Activated CD8-positive, alpha-beta memory T cell treated with anti-CD3 and anti-CD28 coated beads for 1 hour (primary cell): Measurements from ENCODE around the gene NAT10.
"Not testable (repeated sequence)": the region's sequence is repeated elsewhere in the genome, so short reads cannot be mapped to it uniquely, and the experiment has no call there.

Experiments used
- DNase-seq, 2 donors: peaks; one replicate each; pipeline ENCODE4 v3.0.0-alpha.2; 2020; ENCODE audit warnings: low read depth in 1 of 2; ENCODE audit errors: extremely low read depth in 1 of 2

Gene NAT10

GRCh38 chr11:34166806-34167740 lies 61.6 kb downstream of the NAT10 start:
- DNase-seq = no peak

DNA sequence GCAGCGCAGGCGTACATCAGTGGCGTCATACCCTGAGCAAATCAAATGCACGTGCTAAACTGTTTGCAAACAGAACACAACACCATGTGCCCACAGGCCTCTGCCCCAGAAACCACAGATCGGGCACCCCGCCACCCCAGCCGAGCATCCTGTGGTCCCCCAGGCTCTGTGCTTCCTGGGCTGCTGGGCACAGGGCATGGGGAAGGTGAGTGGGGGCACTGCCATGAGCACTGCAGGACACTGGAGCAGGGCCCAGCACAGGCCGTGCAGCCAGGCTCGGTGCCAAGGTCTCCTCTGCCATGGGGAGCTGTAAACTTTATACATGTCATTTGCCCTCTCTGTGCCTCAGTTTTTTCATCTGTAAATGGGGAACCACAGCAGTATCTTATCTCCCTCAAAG lies 62.5 kb downstream of the NAT10 start:
- DNase-seq = no peak

GRCh38 chr11:34168642-34169420 lies 63.4 kb downstream of the NAT10 start:
- DNase-seq = no peak

- DNase-seq = no peak
These were observed 64.3 kb downstream of the NAT10 start for GRCh38 chr11:34169686-34170085.

DNA sequence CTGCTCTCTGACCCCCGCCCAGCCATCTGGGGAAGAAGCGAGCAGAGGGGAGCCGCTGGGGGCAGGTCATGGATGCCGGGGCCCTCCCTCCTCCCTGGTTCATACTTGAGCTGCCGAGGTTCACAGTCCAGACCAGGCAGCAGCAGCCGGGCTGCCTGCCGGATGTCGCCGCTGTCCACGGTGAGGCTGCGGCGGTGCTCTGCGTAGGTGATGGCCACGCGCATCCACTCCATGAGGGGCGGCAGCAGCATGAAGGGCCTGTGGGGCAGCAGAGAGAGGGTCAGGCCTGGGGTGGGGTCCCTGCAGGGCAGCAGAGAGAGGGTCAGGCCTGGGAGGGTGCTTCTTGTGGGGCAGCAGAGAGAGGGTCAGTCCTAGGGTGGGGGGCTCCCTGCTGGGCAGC lies 67.6 kb downstream of the NAT10 start:
- DNase-seq = no peak

- DNase-seq = peak; percentile 52 to 71
These were observed 69.1 kb downstream of the NAT10 start for GRCh38 chr11:34174412-34175041.

DNA sequence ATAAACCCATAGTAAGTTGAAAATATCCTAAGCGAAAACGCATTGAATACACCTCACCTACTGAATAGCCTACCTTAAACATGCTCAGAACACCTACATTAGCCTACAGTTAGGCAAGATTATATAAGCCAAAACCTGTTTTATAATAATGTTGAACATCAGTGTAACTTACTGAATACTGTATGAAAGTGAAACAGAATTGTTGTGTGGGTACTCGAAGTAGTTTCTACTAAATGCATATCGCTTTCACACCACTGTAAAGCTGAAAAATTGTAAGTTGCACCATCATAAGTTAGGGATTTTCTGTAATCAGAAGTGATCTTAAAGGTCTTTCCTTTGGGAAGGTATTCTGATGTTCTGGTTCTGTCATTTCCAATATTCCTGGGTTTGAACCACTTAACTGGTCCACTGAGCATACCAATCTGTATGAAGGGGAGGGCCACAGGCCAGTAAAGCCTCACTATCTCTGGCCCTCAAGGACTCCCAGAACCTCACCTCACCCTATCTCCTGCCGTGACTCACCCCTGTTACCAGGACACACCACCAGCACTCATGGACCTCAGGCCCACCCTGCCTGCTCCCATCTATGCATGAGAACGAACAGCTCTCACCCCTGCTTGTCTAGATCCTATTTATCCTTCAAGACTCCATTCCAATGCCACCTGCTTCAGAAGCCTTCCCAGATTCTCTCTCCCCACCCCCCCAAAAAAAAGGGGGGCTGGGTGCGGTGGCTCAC lies 70.0 kb downstream of the NAT10 start:
- DNase-seq = no peak

DNA sequence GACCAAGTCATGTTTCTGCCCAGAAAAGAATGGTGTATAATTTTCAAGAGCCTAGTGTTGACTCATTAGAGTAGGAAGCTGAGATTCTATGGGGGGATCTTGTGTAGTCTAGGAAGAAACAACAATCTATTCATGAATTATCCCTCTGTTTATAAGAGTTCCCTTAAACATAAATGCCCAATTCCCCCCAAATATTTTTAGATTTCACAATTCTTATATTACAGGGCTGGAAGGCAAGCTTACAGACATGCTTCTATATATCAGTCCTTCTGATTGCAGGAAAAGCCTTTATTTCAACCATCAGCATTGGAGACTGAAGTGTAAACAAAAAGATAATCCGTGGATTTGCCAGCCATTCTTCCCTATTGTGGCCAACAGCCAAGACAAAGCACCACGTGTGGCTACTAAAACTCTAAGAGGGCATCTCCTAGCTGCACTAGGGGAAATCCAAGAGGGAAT lies 71.4 kb downstream of the NAT10 start:
- no peak for DNase-seq

DNA sequence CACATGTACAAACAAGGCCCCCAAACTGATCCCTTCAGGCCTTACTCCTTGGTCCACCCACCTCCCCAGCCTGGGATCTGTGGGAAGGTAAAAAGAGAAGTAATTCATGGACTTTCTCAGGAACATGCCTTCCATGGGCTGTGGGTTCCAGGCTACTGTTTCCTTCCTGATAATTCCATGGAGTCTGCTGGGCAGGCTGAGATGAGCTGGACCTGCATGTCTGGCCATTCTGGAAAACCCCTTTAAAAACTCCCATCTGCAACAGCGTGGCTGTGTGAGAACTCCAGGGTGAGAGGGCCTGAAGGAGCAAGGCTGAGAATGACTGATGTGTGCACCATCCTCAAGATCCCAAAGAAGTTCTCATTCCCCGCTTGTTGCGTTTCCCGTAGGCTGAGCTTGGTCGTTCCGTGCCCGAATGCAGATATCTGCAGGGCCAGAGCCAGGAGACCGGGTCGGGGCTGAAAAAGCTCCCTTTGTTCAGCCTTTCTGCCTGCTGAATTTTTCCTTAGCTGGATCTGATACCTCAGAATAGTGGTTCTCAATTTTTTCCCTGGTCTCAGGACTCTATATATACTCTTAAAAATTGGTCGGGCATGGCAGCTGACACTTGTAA lies 72.9 kb downstream of the NAT10 start:
- DNase-seq = no peak

DNA sequence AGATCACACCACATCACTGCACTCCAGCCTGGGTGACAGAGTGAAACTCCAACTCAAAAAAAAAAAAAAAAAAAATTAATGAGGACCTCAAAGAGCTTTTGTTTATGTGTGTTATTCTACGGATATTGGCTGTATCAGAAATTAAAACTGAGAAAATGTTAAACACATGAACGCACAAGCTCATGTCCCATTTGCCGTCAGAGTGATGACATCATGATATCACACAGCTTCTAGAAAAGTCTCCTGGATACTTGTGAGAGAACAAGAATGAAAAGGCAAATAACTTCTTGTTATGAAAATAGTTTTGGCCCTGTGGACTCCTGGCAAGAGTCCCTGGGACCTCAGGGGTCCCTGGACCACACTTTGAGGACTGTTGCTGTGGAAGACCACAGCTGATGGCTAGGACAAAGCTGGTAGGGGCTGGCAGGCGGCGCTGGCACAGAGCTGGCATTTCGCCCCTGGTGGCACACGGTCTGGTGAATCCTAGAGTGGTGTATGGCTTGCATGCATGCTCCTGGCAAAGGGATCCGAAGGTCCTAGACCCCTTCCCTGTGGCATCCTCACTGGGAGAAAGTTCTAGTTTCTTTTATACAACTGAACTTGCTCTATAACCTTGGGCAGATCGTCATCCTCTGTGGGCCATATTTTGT lies 73.7 kb downstream of the NAT10 start:
- DNase-seq = no peak

DNA sequence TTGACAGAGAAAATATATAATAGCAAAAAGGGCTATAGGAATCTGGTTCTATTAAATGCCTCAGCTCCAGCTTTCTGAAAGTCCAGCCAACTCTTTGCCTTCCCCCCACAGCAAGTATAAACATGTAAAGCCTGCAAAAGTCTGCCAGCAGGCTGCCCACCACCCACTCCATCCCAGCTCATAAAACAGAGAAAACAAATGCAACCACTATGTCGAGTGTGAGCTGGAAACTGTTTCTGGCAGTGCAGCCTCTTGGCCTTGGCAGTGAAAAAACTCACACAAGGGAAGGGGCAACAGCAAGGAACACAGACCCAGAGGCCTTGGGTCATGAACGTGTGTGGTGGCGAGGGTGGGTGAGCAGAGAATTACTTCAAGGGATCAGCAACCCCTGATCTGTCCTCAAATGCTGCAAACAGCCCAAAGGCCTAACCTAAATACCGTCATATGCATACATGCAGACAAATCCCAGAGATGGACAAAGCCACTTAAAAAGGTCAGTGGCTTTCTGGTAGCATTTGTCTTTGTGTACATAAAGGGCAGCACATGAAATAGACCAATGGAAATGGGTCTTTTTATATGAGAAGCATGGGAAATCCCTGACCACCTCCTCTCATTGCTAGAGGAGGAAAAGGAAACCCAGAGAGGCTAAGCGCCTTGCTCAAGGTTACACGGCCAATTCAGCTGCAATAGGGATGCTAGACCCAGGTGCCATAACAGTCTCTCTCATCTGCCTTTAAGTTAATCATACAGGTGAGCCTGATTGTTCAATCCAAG lies 74.8 kb downstream of the NAT10 start:
- DNase-seq = no peak

- not testable (repeated sequence) for DNase-seq
These were observed 75.4 kb downstream of the NAT10 start for GRCh38 chr11:34180814-34181165.

- no peak for DNase-seq
These were observed 75.8 kb downstream of the NAT10 start for GRCh38 chr11:34181251-34181650.

DNA sequence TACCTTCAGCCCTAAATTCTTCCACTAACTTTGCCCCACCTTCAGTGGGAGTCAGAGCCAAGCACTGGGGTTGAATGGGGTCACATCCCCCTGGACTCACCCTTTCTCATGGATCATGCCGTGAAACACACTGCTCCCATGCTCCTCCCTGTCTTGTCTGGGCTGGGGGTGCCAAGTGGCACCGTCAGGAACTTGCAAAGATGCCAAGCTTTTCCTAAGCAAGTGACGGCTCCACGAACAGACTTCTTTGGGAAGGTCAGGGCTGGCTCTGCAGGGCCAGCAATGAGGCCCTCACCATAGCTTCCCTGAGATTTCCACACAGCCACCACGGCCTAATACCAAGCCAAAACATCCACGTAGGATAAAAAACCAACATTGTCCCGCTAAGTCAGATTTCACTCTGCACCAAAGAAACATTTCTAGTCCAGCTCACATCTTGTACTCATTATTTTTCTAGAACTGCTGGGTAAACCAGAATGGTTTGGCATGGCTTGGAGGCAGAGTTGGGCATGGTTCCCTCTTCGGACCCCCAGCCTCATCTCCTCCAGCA lies 76.5 kb downstream of the NAT10 start:
- no peak for DNase-seq

GRCh38 chr11:34182425-34182824 lies 77.0 kb downstream of the NAT10 start:
- DNase-seq = no peak

- DNase-seq = no peak
These were observed 77.7 kb downstream of the NAT10 start for GRCh38 chr11:34182921-34183685.

DNA sequence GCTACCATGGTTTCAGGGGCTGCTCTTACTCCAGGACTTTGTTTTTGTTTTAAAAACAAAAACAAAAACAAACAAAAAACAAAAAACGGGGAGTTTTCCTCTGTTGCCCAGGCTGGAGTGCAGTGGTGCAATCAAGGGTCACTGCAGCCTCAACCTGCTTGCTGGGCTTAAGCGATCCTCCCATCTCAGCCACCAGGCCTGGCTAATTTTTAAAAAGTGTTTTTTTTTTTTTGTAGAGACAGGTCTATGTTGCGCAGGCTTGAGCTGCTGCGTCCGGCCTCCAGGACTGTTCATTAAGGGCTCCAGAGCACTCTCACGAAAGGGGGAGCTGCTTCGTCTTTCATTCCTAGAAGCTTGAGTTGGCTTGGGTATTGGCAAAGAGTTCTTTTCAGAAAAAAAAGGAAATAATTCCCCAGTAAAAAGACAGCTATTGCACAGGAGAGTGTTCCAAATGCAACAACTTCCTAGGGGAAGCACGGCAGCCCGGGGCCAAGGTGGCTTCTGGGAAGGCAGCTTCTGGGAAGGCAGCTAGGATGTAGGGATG lies 78.5 kb downstream of the NAT10 start:
- DNase-seq = no peak

- DNase-seq = no peak
These were observed 79.1 kb downstream of the NAT10 start for GRCh38 chr11:34184505-34185015.
